K562 (cell line): ENCODE measurements around the gene SLC6A9. TPM values are rescaled to one million over a fixed set of nuclear protein-coding genes. Genes with fewer than 3 reads are reported as not detected.

ENCODE experiments used
- ARID3B ChIP-seq: fragments of 250-450 bp; sonication (Bioruptor Pico); IDR thresholded peaks from 2 replicates; pipeline ENCODE4 v1.4.0; 2020; ENCODE audit warnings: borderline replicate concordance
- MAX ChIP-seq: sonication (generic); formaldehyde crosslinking; IDR thresholded peaks from 2 replicates; pipeline ENCODE4 v1.9.0; 2022; ENCODE audit warnings: mild to moderate bottlenecking, missing genetic modification reagents
- MGA ChIP-seq: fragments of 450-650 bp; IDR thresholded peaks from 2 replicates; pipeline ENCODE4 v1.6.1; 2016; ENCODE audit warnings: mild to moderate bottlenecking, moderate library complexity
- NFXL1 ChIP-seq: fragments of 450-650 bp; formaldehyde crosslinking; IDR thresholded peaks from 2 replicates; pipeline ENCODE4 v1.4.0; 2021; ENCODE audit warnings: mild to moderate bottlenecking
- PHB ChIP-seq: fragments of 250-450 bp; sonication (Bioruptor Pico); IDR thresholded peaks from 2 replicates; pipeline ENCODE4 v1.5.0; 2021
- SMAD2 ChIP-seq: fragments of 150-350 bp; IDR thresholded peaks from 2 replicates; pipeline ENCODE4 v1.6.1; 2014; ENCODE audit warnings: low read depth, mild to moderate bottlenecking, low read length
- THAP7 ChIP-seq: fragments of 250-450 bp; sonication (Bioruptor Pico); IDR thresholded peaks from 2 replicates; pipeline ENCODE4 v1.5.0; 2021
- ZBTB7A ChIP-seq: IDR thresholded peaks from 2 replicates; pipeline ENCODE4 v1.6.1; 2011; ENCODE audit warnings: low read depth, mild to moderate bottlenecking, low read length, moderate library complexity, borderline replicate concordance; ENCODE audit not compliant: control insufficient read depth
- ZNF124 ChIP-seq: sonication (generic); formaldehyde crosslinking; IDR thresholded peaks from 2 replicates; pipeline ENCODE4 v1.8.1; 2022; ENCODE audit warnings: missing genetic modification reagents
- ZNF280A ChIP-seq: fragments of 450-650 bp; IDR thresholded peaks from 2 replicates; pipeline ENCODE4 v1.6.1; 2018; ENCODE audit warnings: mild to moderate bottlenecking, low read depth; ENCODE audit not compliant: partially characterized antibody
- polyA plus RNA-seq, 8 experiments: library from polyadenylated mRNA; depleted of rRNA in 4 of 8; stranded (reverse) in 5 of 8; unstranded in 3 of 8; fragments of >200 nt; fragmentation: Nextera tagmentation in 2 of 8; fragmentation: Illumina TruSeq in 1 of 8; extraction: Ambion mirVana in 2 of 8; extraction: Trizol in 1 of 8; gene quantifications; 2 replicates each; pipeline versions ENCODE4 v1.2.1 to v1.2.3, GENCODE V29; 2011 to 2014; ENCODE audit warnings: inconsistent platforms in 1 of 8, missing spikeins in 1 of 8
- total RNA-seq, 7 experiments: library from RNA; depleted of rRNA in 6 of 7; stranded (reverse); fragments of >200 nt in 6 of 7; fragmentation: Illumina TruSeq in 2 of 7; extraction: Trizol in 2 of 7; gene quantifications; 2 replicates each; pipeline versions ENCODE4 v1.2.1 to v1.2.3, GENCODE V29; 2011 to 2021; ENCODE audit warnings: low replicate concordance in 1 of 7

Gene SLC6A9
- total and polyA plus RNA-seq, 9 of the 15 experiments (the other 6 are each of a cell fraction or from before 2014, with no cell fraction given), result 0.17 to 18.7 (median 2.9) TPM

- no peak for TF ChIP-seq ZNF280A
- TF ChIP-seq MGA, result 0 out of 2 replicates have a peak, but pooled peaks have one; percentile 17
- TF ChIP-seq THAP7 (CRISPR knock-in tag), result peak; percentile 60; the same call in 1 of the 2 replicates
- TF ChIP-seq ZNF124 (CRISPR knock-in tag), result 0 out of 2 replicates have a peak, but pooled peaks have one; percentile 42
- peak; percentile 34; the same call in 1 of the 2 replicates for TF ChIP-seq MAX (CRISPR knock-in tag)
- no peak for TF ChIP-seq ZBTB7A
- TF ChIP-seq ARID3B (CRISPR knock-in tag), result 0 out of 2 replicates have a peak, but pooled peaks have one; percentile 56
- no peak for TF ChIP-seq SMAD2
- 0 out of 2 replicates have a peak, but pooled peaks have one; percentile 48 for TF ChIP-seq PHB (CRISPR knock-in tag)
- 0 out of 2 replicates have a peak, but pooled peaks have one; percentile 45 for TF ChIP-seq NFXL1 (CRISPR knock-in tag)
Observed at GRCh38 chr1:44034976-44035716, 3.9 kb upstream of the SLC6A9 start (continued).
